ENCODE measurements around the gene PCSK6.
"Not testable (repeated sequence)": the region's sequence is repeated elsewhere in the genome, so short reads cannot be mapped to it uniquely, and the experiment has no call there.

PCSK6 gene

GRCh38 chr15:101303408-101303807 is 186.1 kb downstream of the PCSK6 start:
- DNase-seq, result no peak

DNA sequence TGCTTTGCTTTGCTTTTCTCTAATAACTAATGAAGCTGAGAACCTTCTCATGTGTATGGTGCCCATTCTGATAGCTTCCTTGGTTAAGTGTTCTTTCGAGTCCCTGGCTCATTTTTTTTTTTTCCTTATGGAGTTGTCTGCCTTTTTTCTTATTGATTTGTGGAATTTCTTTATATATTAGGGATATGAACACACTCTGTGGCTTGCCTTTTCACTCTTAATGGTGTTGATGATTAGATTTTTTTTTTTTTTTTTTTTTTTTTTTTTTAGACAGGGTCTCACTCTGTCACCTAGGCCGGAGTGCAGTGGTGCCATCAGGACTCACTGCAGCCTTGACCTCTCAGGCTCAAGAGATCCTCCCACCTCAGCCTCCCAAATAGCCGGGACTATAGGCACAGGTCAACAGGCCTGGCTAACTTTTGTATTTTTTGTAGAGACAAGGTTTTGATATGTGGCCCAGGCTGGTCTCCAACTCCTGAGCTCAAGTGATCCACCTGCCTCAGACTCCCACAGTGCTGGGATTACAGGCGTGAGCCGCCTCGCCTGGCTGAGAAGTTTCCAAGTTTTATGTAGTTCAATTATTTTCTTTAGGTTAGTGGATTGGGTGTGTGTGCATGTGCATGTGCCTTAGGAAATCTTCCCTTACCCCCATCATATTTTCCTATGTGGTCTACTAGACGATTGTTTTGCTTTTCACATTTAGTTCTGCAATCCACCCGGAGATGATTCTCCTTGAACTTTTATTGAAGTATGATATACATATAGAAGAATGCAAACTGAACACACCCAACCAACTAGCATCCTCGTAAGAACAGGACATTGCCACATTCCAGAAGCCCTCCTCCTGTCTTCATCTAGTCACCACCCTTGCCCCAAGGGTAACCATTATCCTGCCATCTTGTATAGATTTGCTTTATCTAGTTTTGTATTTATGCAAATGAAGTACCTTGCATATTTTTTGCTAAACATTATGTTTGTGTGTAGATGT is 192.8 kb downstream of the PCSK6 start:
- no peak for DNase-seq

GRCh38 chr15:101295607-101296161 is 193.8 kb downstream of the PCSK6 start:
- DNase-seq, result no peak

DNA sequence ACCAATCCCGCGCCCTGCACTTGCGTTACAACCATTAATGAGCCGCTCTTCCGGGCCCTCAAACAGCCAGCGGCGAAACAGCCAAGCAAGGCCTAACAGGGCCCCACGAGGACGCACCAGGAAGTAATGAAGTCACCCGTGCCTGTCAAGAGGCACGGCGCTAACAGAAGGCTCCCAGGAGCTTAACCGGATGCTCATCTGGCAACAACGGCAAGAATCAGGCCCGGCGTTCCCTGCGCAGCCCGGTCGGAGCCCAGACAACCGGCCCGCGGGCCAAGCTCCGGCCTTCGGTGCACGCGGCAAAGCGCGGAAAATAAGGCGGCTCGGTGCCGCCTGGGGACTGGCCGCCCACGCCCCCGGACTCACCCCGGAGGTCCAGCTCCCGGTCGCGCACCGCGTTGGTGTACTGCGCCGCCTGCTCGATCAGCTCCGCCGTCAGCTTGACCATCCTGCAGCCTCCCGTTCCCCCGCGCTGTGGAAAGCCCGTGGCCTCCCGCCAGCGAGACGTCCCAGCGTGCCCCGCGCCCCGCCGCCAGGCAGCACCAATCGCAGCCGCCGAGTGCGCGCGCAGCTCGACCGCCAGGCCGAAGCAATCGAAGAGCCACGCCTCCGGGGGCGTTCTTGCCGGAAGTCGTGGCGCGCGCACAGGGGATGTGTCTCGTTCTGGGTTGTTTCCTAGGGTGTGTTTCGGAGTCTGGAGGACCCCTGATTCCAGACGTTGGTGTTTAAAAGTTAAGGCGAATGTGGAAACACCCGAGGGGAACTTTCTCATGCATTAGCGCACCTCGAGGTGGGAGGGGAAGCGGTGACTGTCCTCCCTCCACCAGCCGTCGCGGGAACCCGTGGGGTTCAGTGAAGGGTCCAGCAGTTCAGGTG is 194.5 kb downstream of the PCSK6 start, which contains the start of gene SNRPA1:
TSS of gene SNRPA1 (minus strand) at position 518 of the 876 bp plus-strand sequence. CDS start at position 448, 70 bp downstream.
- peak; percentile 97 to 98 for DNase-seq

DNA sequence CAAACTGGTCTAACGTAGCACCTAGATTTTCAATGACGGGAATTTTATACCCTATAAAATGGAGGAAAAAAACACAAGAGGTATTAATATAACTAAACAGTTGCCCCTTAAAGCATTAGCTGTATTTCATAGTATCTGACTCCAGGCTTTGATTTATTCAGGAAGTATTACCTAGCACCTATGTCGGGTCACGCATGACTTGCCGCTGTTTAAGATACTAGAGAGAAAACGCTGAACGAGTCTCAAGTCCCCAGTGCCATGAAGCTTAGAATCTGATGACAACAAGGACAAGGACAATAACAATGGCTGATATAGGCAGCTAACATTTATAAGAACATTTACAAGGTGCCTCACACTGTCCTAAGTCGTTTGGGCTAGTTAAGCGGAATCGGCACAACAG is 196.4 kb downstream of the PCSK6 start:
- no peak for DNase-seq

GRCh38 chr15:101288905-101289513 is 200.5 kb downstream of the PCSK6 start:
- peak; percentile 11 to 29 for DNase-seq

GRCh38 chr15:101287342-101287741 is 202.2 kb downstream of the PCSK6 start:
- not testable (repeated sequence) for DNase-seq

DNA sequence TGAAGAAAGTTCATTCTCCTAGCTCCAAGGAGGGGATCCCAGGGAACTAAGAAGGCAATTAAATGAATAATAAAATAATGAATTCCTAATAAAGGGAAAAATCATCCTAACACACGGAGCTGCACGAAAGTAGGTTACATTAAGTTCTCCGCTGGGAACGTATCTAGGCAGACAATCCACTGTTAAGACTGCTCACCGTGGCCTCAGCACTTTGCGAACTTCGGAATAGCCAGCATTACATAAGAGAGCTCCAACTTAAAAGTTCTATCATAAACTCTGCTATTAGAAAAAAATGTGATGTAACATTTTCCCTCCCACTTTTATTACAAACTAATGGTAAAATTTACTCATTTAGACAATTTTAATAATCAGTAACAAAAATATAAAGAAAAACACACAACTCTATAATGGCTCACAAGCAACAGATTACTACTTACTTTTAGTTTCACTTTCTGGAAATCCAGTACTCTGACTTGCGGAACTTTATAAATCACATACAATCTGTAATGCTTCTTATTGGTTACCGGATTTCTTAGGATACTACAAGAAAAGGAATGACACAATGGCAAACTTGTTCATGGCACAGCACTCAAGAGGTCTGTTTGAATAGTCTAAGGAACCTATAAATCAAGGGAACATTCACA is 202.9 kb downstream of the PCSK6 start:
- no peak for DNase-seq

DNA sequence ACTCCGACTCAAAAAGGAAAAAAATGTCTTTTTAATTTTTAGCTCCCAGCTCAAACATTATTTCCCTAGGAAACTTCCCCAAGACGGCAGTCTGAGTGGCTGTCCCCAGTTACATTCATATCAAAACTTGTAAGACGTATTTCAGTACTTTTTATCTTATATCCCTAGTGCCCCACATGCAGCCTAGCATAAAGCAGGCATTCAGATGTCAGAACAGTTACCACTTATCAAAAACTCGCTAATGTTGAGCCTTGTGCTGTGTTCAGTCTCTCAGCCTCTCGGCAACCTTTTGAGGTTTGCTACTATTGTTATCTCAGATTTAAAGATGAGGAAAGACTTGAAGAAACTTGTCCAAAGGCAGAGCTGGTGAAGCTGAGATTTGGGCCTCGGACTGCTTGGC is 205.6 kb downstream of the PCSK6 start:
- no peak for DNase-seq

GRCh38 chr15:101280007-101280406 is 209.5 kb downstream of the PCSK6 start:
- DNase-seq, result no peak

DNA sequence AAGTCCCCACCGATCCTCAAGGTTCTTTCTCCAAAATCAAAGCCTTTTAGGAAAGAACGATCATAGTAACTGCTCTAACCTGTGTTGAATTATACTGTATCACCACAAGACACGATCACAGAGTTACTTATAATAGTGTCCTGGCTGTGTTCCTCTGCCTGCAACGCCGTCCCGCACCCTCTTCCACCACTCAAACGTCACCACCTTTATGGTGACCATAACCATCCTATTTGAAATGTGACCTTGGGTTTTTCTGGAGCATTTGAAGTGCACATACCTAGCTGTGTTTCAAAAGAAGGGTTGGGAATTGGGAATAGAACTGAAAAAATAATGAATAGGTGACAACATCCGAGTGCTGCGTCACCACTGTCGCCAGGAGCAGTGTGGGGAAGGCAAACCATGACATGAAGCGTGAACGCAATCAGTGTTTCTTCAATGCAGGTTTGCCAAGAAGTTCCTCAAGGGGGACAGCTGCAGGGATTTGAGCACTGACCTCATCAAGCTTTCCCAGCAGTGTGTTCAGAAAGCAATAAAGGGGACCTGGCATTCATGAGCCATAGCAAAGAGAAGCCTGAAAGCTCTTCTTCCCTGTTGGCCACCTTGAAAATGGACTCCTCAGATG is 211.5 kb downstream of the PCSK6 start:
- no peak for DNase-seq

GRCh38 chr15:101277038-101277822 is 212.3 kb downstream of the PCSK6 start, which contains the start of gene SELENOS:
SELENOS (minus strand) TSS chr15:101277485; CDS start chr15:101277417, 68 bp downstream.
- DNase-seq, result peak; percentile 88 to 89

DNA sequence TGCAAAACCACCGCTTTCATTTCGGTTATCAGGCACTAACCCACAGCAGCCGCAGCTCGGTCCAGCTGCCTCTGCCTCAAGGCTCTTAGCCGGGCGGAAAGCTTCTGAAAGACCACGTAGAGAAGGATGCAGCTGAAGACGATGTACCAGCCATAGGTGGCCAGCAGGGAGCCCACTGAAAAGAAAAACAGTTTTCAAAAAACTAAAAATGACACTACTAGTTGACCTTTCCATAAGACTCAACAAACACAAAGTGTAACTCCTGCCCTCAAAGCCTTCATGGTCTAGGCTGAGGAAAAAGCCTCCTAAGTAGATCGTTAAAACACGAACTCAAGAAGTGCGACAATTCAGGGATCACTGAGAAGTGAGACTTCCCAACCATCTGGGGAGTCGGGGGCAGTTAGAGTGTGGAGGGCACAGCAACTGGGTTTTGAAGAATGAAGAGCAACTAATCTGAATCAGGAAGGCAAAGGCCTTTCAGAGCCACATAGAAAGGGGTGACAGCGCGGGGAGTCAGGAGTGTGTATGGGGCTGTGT is 212.9 kb downstream of the PCSK6 start:
- no peak for DNase-seq

- DNase-seq, result no peak
Measured at GRCh38 chr15:101275018-101275417, 214.5 kb downstream of the PCSK6 start.

DNA sequence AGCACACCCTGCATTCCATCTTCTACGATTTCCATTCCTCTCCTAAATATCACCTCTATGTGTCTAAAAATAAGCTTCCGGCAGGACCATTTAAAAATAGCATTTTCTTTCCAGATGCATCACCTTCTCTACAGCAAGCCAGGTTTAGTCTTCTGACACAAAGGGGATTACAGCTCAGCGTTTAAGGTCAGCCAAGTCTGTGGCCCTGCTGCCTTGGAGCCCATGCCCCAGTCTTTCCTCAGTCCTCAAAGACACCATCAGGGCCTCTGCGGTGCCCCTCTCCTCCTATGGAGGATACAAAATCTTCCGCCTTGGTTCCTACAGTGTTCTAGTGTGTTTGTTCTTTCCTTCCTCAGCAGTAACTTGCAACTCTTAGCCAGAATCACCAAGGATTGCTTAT is 216.0 kb downstream of the PCSK6 start:
- DNase-seq, result no peak

DNA sequence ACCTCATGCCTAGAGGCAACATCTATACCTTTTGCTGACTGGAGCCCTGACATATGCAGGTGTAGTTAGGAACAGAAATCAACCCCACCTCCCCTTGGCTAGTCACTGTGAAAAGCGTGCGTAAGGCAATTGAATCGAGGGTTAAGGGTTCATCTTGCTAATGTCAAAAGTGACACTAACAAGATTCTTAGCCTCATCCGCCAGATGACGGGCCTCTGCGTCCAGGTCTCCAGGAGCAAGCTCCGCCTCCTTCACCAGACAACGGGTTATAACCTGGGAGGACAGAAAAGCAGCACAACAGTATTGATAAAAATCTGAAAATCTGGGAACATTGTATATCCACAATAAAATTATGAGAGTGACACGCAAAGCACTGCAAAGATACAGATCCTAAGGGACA is 216.9 kb downstream of the PCSK6 start:
- no peak for DNase-seq

GRCh38 chr15:101269479-101270223 is 219.9 kb downstream of the PCSK6 start:
- no peak for DNase-seq

DNA sequence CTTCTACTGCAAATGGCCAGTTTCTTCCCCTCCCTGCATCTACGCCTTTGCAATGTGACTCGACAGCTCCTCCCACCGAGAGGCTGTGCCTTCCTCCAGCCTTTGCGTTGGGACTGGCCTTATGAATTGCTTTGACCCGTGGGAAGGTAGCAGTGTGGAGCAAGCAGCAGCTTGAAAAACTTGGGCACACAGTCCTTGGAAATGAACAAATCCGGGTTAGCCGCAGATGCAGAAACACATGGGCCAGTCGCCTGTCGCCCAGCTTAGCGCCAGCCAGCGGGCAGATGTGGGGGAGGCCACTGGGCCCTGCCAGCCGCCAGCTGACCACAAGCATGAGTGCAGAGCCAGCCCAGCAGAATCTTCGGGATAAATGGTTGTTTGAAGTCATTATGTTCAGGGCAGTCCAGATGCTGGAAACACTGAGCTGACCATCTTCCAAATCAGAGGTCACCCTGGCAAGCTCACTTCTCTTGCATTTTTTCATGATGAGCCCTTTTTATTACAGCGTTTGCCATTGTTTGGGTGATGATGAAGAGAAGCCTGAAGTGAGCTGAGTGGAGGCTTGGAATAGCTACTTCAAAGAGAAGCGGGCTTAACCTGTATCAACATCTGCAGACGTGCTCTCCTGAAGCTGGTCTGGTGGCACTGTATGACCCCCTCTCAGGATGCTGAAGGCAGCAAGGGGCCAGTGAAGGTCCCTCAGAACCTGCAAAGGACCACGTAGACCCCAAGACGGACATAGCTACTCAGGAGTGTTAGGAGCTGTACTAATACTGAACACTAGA is 222.0 kb downstream of the PCSK6 start:
- DNase-seq, result no peak

- no peak for DNase-seq
Measured at GRCh38 chr15:101266787-101267186, 222.7 kb downstream of the PCSK6 start.

Data from activated CD4-positive, alpha-beta T cell treated with anti-CD3 and anti-CD28 coated beads for 4 hours (primary cell).